Stomach (tissue), 4 donors: ENCODE data around the gene SRMS.

ENCODE experiments used
- CTCF ChIP-seq, 7 experiments: fragments of 450-650 bp in 4 of 7; fragments of 200-600 bp in 3 of 7; sonication (generic) in 3 of 7; IDR thresholded peaks; one replicate each; pipeline ENCODE4 v1.5.1; 2016 to 2019; ENCODE audit warnings: antibody characterized with exemption in 7 of 7, control low read depth in 2 of 7, mild to moderate bottlenecking in 1 of 7
- EP300 ChIP-seq: sonication (generic); formaldehyde crosslinking; IDR thresholded peaks from one replicate; pipeline ENCODE4 v1.6.1; 2017; ENCODE audit warnings: antibody characterized with exemption
- POLR2A ChIP-seq, 4 donors: fragments of 450-650 bp; IDR thresholded peaks; one replicate each; pipeline ENCODE4 v1.6.1; 2016; ENCODE audit warnings: antibody characterized with exemption in 4 of 4, control low read depth in 2 of 4, mild to moderate bottlenecking in 1 of 4, moderate library complexity in 1 of 4
- POLR2AphosphoS5 ChIP-seq, 3 donors: sonication (generic); formaldehyde crosslinking; IDR thresholded peaks; one replicate each; pipeline ENCODE4 v1.6.1; 2016; ENCODE audit warnings: antibody characterized with exemption in 3 of 3

GRCh38 chr20:63592661-63593060, 45.1 kb upstream of the SRMS start:
- TF ChIP-seq CTCF (IDR thresholded peaks at IDR 0.05): no peak
- TF ChIP-seq POLR2AphosphoS5 (IDR thresholded peaks at IDR 0.05): no peak
- TF ChIP-seq POLR2A (IDR thresholded peaks at IDR 0.05): no peak
- no peak for TF ChIP-seq EP300
